Measurements from ENCODE around the gene FBXO36. TPM values are rescaled to one million over a fixed set of nuclear protein-coding genes. Genes with fewer than 3 reads are reported as not detected.

The FBXO36 gene
- total and polyA plus RNA-seq, 2 donors (not counting 1 experiment from before 2014, with no cell fraction given) = 3.5 to 5.0 TPM

DNA sequence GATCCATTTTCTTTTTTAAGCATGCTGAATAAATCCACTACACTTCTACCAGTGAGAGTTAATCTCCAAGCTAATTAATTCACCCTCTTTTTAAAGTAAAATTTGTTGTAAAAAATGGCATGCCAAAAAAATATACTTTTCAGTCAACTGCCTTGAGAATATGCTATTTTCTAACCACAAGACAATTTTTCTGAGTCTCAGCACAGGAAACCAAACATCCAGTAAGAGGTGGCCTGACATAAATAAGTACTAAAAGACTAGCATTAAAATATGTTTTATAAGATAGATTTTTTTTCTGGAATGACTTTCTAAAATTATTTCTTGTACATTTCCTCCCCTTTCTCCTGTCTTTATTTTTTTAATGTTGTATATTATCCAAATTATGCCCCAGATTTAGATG lies 2.9 kb downstream of the FBXO36 start:
- no peak overlapping the region for H3K4me3 ChIP-seq (replicated peaks in 1 of 4; ENCODE audit: control extremely low read depth in 1 of 4, insufficient read depth in 1 of 4, low read depth in 3 of 4, low read length in 4 of 4)
- H3K27ac ChIP-seq (ENCODE audit: insufficient read depth, low read length) = no peak overlapping the region
- H3K27me3 ChIP-seq (ENCODE audit: control insufficient read depth, insufficient read depth, low read length) = no peaks in the 10 kb centered on the region
- H3K36me3 ChIP-seq (ENCODE audit: control insufficient read depth, insufficient read depth, low read length) = no peaks in the 10 kb centered on the region
- H3K4me1 ChIP-seq (ENCODE audit: control insufficient read depth, extremely low read depth, insufficient read depth, low read length) = peaks cover 8% of the 10 kb centered on the region
- DNase-seq (ENCODE audit: low read depth in 2 of 2) = no peak
- peaks cover 18% of the 10 kb centered on the region for H3K79me2 ChIP-seq (ENCODE audit: control insufficient read depth, insufficient read depth, low read length)
- H3K9ac ChIP-seq (ENCODE audit: insufficient read depth, low read length) = no peak overlapping the region
- H4K20me1 ChIP-seq (ENCODE audit: control insufficient read depth, extremely low read depth, insufficient read depth, low read length) = no peaks in the 10 kb centered on the region
- no peaks in the 10 kb centered on the region for H3K9me3 ChIP-seq (ENCODE audit: control insufficient read depth, insufficient read depth, low read depth, low read length)
- no peak overlapping the region for H2AFZ ChIP-seq (ENCODE audit: low read length)
- no peak overlapping the region for H3K4me2 ChIP-seq (ENCODE audit: extremely low read depth, insufficient read depth, low read length)
- TF ChIP-seq EZH2 (IDR thresholded peaks at IDR 0.05; ENCODE audit: low read length, missing control alignments) (no peak), CTCF (conservative IDR thresholded peaks at IDR 0.05 in 1 of 2, IDR thresholded peaks at IDR 0.05 in 1 of 2; ENCODE audit: low read depth in 1 of 2, low read length in 2 of 2) (no peak)

GRCh38 chr2:229927817-229928321 lies 5.6 kb downstream of the FBXO36 start:
- TF ChIP-seq EZH2 (IDR thresholded peaks at IDR 0.05; ENCODE audit: low read length, missing control alignments) (no peak), CTCF (conservative IDR thresholded peaks at IDR 0.05 in 1 of 2, IDR thresholded peaks at IDR 0.05 in 1 of 2; ENCODE audit: low read depth in 1 of 2, low read length in 2 of 2) (no peak)
- H3K27ac ChIP-seq (ENCODE audit: insufficient read depth, low read length) = no peak overlapping the region
- peaks cover 8% of the 10 kb centered on the region for H3K4me1 ChIP-seq (ENCODE audit: control insufficient read depth, extremely low read depth, insufficient read depth, low read length)
- H3K9me3 ChIP-seq (ENCODE audit: control insufficient read depth, insufficient read depth, low read depth, low read length) = no peaks in the 10 kb centered on the region
- no peak overlapping the region for H3K4me3 ChIP-seq (replicated peaks in 1 of 4; ENCODE audit: control extremely low read depth in 1 of 4, insufficient read depth in 1 of 4, low read depth in 3 of 4, low read length in 4 of 4)
- H3K4me2 ChIP-seq (ENCODE audit: extremely low read depth, insufficient read depth, low read length) = peak overlapping the region; percentile 48
- H3K36me3 ChIP-seq (ENCODE audit: control insufficient read depth, insufficient read depth, low read length) = no peaks in the 10 kb centered on the region
- peaks cover 4% of the 10 kb centered on the region for H3K79me2 ChIP-seq (ENCODE audit: control insufficient read depth, insufficient read depth, low read length)
- H2AFZ ChIP-seq (ENCODE audit: low read length) = no peak overlapping the region
- H4K20me1 ChIP-seq (ENCODE audit: control insufficient read depth, extremely low read depth, insufficient read depth, low read length) = no peaks in the 10 kb centered on the region
- no peak overlapping the region for H3K9ac ChIP-seq (ENCODE audit: insufficient read depth, low read length)
- H3K27me3 ChIP-seq (ENCODE audit: control insufficient read depth, insufficient read depth, low read length) = no peaks in the 10 kb centered on the region
- peak; percentile 29 to 49 for DNase-seq (ENCODE audit: low read depth in 2 of 2)

GRCh38 chr2:229930656-229931055 lies 8.4 kb downstream of the FBXO36 start:
- H3K9me3 ChIP-seq (ENCODE audit: control insufficient read depth, insufficient read depth, low read depth, low read length) = no peaks in the 10 kb centered on the region
- no peak overlapping the region for H3K4me3 ChIP-seq (replicated peaks in 1 of 4; ENCODE audit: control extremely low read depth in 1 of 4, insufficient read depth in 1 of 4, low read depth in 3 of 4, low read length in 4 of 4)
- no peak overlapping the region for H3K4me2 ChIP-seq (ENCODE audit: extremely low read depth, insufficient read depth, low read length)
- TF ChIP-seq EZH2 (IDR thresholded peaks at IDR 0.05; ENCODE audit: low read length, missing control alignments) = no peak
- no peak for TF ChIP-seq CTCF (conservative IDR thresholded peaks at IDR 0.05 in 1 of 2, IDR thresholded peaks at IDR 0.05 in 1 of 2; ENCODE audit: low read depth in 1 of 2, low read length in 2 of 2)
- no peaks in the 10 kb centered on the region for H3K36me3 ChIP-seq (ENCODE audit: control insufficient read depth, insufficient read depth, low read length)
- H3K27ac ChIP-seq (ENCODE audit: insufficient read depth, low read length) = no peak overlapping the region
- H2AFZ ChIP-seq (ENCODE audit: low read length) = no peak overlapping the region
- no peak overlapping the region for H3K9ac ChIP-seq (ENCODE audit: insufficient read depth, low read length)
- no peaks in the 10 kb centered on the region for H3K79me2 ChIP-seq (ENCODE audit: control insufficient read depth, insufficient read depth, low read length)
- DNase-seq (ENCODE audit: low read depth in 2 of 2) = no peak
- H3K27me3 ChIP-seq (ENCODE audit: control insufficient read depth, insufficient read depth, low read length) = no peaks in the 10 kb centered on the region
- H3K4me1 ChIP-seq (ENCODE audit: control insufficient read depth, extremely low read depth, insufficient read depth, low read length) = peaks cover 8% of the 10 kb centered on the region
- H4K20me1 ChIP-seq (ENCODE audit: control insufficient read depth, extremely low read depth, insufficient read depth, low read length) = no peaks in the 10 kb centered on the region

All from fibroblast of lung (primary cell).